GM12878 (cell line): ENCODE data around the gene IL2. TPM values are rescaled to one million over a fixed set of nuclear protein-coding genes. Genes with fewer than 3 reads are reported as not detected.

Source experiments
- ATAC-seq: fragments of 200-7000 bp; cut with Tn5 transposase; 3 replicates; pipeline ENCODE4 v1.9.1; 2020; ENCODE audit warnings: mild to moderate bottlenecking, moderate library complexity
- BruUV-seq: library from RNA; stranded (reverse); fragments of 400-500 nt; replicated peaks from 2 replicates; lab custom pipeline; 2021; lab: Mats Ljungman, UMichigan
- CTCF ChIA-PET: fragments of 300-600 bp; sonication (Branson Sonifier 250); formaldehyde crosslinking; extraction: SDS; loops from one replicate; lab custom pipeline; 2021; ENCODE audit warnings: inconsistent platforms; lab: Yijun Ruan, JAX
- POLR2A ChIA-PET: fragments of 350-600 bp; formaldehyde crosslinking; extraction: SDS; loops from one replicate; lab custom pipeline; 2021; ENCODE audit warnings: inconsistent platforms; lab: Charles Lee
- RAD21 ChIA-PET: fragments of 300-600 bp; sonication (Branson Sonifier 250); formaldehyde crosslinking; loops from one replicate; lab custom pipeline; 2023; ENCODE audit warnings: antibody characterized with exemption; ENCODE audit not compliant: unreplicated experiment; lab: Charles Lee
- SMC1A ChIA-PET: fragments of 300-600 bp; sonication (Branson Sonifier 250); formaldehyde crosslinking; loops from one replicate; lab custom pipeline; 2023; ENCODE audit not compliant: unreplicated experiment, uncharacterized antibody; lab: Charles Lee
- DNase-seq: peaks from one replicate; pipeline ENCODE4 v3.0.0-alpha.2; 2011; ENCODE audit warnings: low read depth, low spot score
- FAIRE-seq: peaks from 3 replicates; lab custom pipeline; 2011; peaks lifted over from hg19 to GRCh38; lab: Jason Lieb, UNC
- H2AFZ ChIP-seq: 2 replicates; pipeline ENCODE4 v1.6.0; 2011; ENCODE audit warnings: low read depth, low read length, control low read depth; ENCODE audit not compliant: control insufficient read depth
- H3K27ac ChIP-seq: 2 replicates; pipeline ENCODE4 v1.5.1; 2011; ENCODE audit warnings: control low read depth; ENCODE audit not compliant: control insufficient read depth, insufficient read depth
- H3K27me3 ChIP-seq, 2 experiments: replicated peaks in 1 of 2; 2 replicates each; pipeline versions ENCODE4 v1.6.0 to v1.6.1; 2011; ENCODE audit warnings: low read length in 1 of 2; ENCODE audit not compliant: control insufficient read depth in 2 of 2, insufficient read depth in 2 of 2
- H3K36me3 ChIP-seq, 2 experiments: 2 replicates each; pipeline ENCODE4 v1.5.1; 2011; ENCODE audit warnings: low read length in 1 of 2; ENCODE audit not compliant: control insufficient read depth in 2 of 2, insufficient read depth in 2 of 2
- H3K4me1 ChIP-seq: 2 replicates; pipeline ENCODE4 v1.6.1; 2011; ENCODE audit warnings: mild to moderate bottlenecking, low read length, moderate library complexity, mixed read lengths; ENCODE audit not compliant: control insufficient read depth, insufficient read depth
- H3K4me2 ChIP-seq: 2 replicates; pipeline ENCODE4 v1.6.0; 2011; ENCODE audit warnings: control low read depth; ENCODE audit not compliant: control insufficient read depth, insufficient read depth
- H3K4me3 ChIP-seq: fragments of 200-600 bp; sonication (generic); 2 replicates; pipeline ENCODE4 v1.5.1; 2016
- H3K79me2 ChIP-seq: 2 replicates; pipeline ENCODE4 v1.6.0; 2011; ENCODE audit warnings: low read length; ENCODE audit not compliant: control insufficient read depth, insufficient read depth
- H3K9ac ChIP-seq: 2 replicates; pipeline ENCODE4 v1.8.0; 2011; ENCODE audit warnings: low read length, control low read depth, mixed read lengths; ENCODE audit not compliant: control insufficient read depth, insufficient read depth
- H3K9me3 ChIP-seq: replicated peaks from 3 replicates; pipeline ENCODE4 v1.5.1; 2011; ENCODE audit warnings: mild to moderate bottlenecking, low read length; ENCODE audit not compliant: control insufficient read depth, insufficient read depth
- H4K20me1 ChIP-seq: 2 replicates; pipeline ENCODE4 v1.6.0; 2011; ENCODE audit not compliant: control insufficient read depth, insufficient read depth
- BCL11A ChIP-seq: IDR thresholded peaks from 2 replicates; pipeline ENCODE4 v1.6.1; 2011; ENCODE audit warnings: low read depth, low read length
- FOXM1 ChIP-seq: IDR thresholded peaks from 2 replicates; pipeline ENCODE4 v1.6.1; 2012; ENCODE audit warnings: low read depth, mild to moderate bottlenecking, inconsistent platforms, low read length, moderate library complexity
- SIN3A ChIP-seq: IDR thresholded peaks from 2 replicates; pipeline ENCODE4 v1.6.1; 2012; ENCODE audit warnings: low read depth, low read length, improper control_type of control experiment
- WGBS: methylation state at CpG from one replicate; pipeline ENCODE4 v1.1.6; 2016; ENCODE audit warnings: low lambda C conversion rate; ENCODE audit not compliant: insufficient replicate concordance, insufficient coverage; ENCODE audit errors: missing lambda C conversion rate; 5-methylcytosine and 5-hydroxymethylcytosine counted together
- in situ Hi-C: fragments of 300-500 bp; cut with MboI; formaldehyde crosslinking; loops from 9 replicates; pipeline ENCODE4 v1.14.3; 2018; ENCODE audit warnings: mixed read lengths
- intact Hi-C: fragments of 100-400 bp; cut with micrococcal nuclease; formaldehyde crosslinking; loops from one replicate; pipeline ENCODE4 v1.14.2; 2022; ENCODE audit not compliant: unreplicated experiment
- polyA plus RNA-seq, 11 experiments: library from polyadenylated mRNA; depleted of rRNA in 4 of 11; unstranded in 6 of 11; stranded (reverse) in 5 of 11; fragments of >200 nt; fragmentation: Nextera tagmentation in 4 of 11; fragmentation: Illumina TruSeq in 1 of 11; extraction: Ambion mirVana in 4 of 11; extraction: Trizol in 1 of 11; gene quantifications; 1 replicate in 1 of 11; 2 replicates in 10 of 11; pipeline versions ENCODE4 v1.2.1 to v1.2.3, GENCODE V29; 2011 to 2016; ENCODE audit warnings: inconsistent platforms in 2 of 11, missing spikeins in 2 of 11, low read depth in 1 of 11
- total RNA-seq, 4 experiments: library from RNA; depleted of rRNA in 3 of 4; stranded (reverse); fragments of >200 nt in 3 of 4; fragmentation: Illumina TruSeq in 1 of 4; extraction: Trizol in 1 of 4; gene quantifications; 2 replicates each; pipeline versions ENCODE4 v1.2.1 to v1.2.3, GENCODE V29; 2013 to 2021
- TF ChIP-seq, protein P1 (sequence below): fragments of 450-650 bp; IDR thresholded peaks from 2 replicates; pipeline ENCODE4 v1.6.1; 2017; ENCODE audit warnings: mild to moderate bottlenecking, moderate library complexity

The IL2 gene
- total and polyA plus RNA-seq, 10 of the 15 experiments (the other 5 are each of a cell fraction or from before 2014, with no cell fraction given): 1.2 TPM; not detected in 9

GRCh38 chr4:122503214-122503613 is 46.7 kb upstream of the IL2 start:
- no peak for FAIRE-seq
- 0% methylated on average over 3 of the region's 3 CpGs for WGBS

More at GRCh38 chr4:122503214-122503613, 46.7 kb upstream of the IL2 start:
- SMC1A ChIA-PET: no interaction called here
- Histone ChIP-seq H3K9me3 (no peaks in the 10 kb centered on the region), H3K79me2 (no peaks in the 10 kb centered on the region), H3K4me1 (no peaks in the 10 kb centered on the region), H3K4me2 (no peak overlapping the region), H2AFZ (no peak overlapping the region), H3K9ac (no peak overlapping the region), H3K36me3 (no peaks in the 10 kb centered on the region), H3K27me3 (0 out of 4 replicates have a peak, but pooled peaks cover 0 to 4% of the 10 kb centered on the region in 2 experiments), H3K4me3 (no peak overlapping the region)
- POLR2A ChIA-PET: no interaction called here
- no peak for DNase-seq
- CTCF ChIA-PET: interaction anchor here (0.6 kb wide), 1 partner anchor 776 kb away, joined by 3 read pairs; no protein-coding TSS in a partner anchor
- in situ Hi-C loops: no loop called here
- TF ChIP-seq FOXM1: no peak
- TF ChIP-seq, protein P1, sequence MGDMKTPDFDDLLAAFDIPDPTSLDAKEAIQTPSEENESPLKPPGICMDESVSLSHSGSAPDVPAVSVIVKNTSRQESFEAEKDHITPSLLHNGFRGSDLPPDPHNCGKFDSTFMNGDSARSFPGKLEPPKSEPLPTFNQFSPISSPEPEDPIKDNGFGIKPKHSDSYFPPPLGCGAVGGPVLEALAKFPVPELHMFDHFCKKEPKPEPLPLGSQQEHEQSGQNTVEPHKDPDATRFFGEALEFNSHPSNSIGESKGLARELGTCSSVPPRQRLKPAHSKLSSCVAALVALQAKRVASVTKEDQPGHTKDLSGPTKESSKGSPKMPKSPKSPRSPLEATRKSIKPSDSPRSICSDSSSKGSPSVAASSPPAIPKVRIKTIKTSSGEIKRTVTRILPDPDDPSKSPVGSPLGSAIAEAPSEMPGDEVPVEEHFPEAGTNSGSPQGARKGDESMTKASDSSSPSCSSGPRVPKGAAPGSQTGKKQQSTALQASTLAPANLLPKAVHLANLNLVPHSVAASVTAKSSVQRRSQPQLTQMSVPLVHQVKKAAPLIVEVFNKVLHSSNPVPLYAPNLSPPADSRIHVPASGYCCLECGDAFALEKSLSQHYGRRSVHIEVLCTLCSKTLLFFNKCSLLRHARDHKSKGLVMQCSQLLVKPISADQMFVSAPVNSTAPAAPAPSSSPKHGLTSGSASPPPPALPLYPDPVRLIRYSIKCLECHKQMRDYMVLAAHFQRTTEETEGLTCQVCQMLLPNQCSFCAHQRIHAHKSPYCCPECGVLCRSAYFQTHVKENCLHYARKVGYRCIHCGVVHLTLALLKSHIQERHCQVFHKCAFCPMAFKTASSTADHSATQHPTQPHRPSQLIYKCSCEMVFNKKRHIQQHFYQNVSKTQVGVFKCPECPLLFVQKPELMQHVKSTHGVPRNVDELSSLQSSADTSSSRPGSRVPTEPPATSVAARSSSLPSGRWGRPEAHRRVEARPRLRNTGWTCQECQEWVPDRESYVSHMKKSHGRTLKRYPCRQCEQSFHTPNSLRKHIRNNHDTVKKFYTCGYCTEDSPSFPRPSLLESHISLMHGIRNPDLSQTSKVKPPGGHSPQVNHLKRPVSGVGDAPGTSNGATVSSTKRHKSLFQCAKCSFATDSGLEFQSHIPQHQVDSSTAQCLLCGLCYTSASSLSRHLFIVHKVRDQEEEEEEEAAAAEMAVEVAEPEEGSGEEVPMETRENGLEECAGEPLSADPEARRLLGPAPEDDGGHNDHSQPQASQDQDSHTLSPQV: no peak
- TF ChIP-seq BCL11A: no peak
- no peak for TF ChIP-seq SIN3A
- TF ChIP-seq, all 136 proteins: peak for 0
- ATAC-seq: no peak
- BruUV-seq: no TSS peak
- H4K20me1 ChIP-seq: no peaks in the 10 kb centered on the region
- RAD21 ChIA-PET: no interaction called here
- H3K27ac ChIP-seq: no peak overlapping the region
- intact Hi-C loops: no loop called here
